Activated T-cell treated with anti-CD3 and anti-CD28 coated beads, Interleukin-2, amount 50 U/mL, for 4 hours (primary cell): ENCODE data around the gene RNF130. TPM values are rescaled to one million over a fixed set of nuclear protein-coding genes. Genes with fewer than 3 reads are reported as not detected.

Experiments used
- ATAC-seq, 2 donors: fragments of 200-7000 bp; cut with Tn5 transposase; one replicate each; pipeline ENCODE4 v1.10.0; 2021
- DNase-seq: peaks from one replicate; pipeline ENCODE4 v3.0.0-alpha.2; 2020
- H3K27me3 Mint-ChIP-seq: one replicate; pipeline ENCODE4 v1.8.0; 2021; ENCODE audit warnings: low read depth, mixed read lengths
- H3K36me3 Mint-ChIP-seq: one replicate; pipeline ENCODE4 v1.8.0; 2022; ENCODE audit warnings: mixed read lengths; ENCODE audit not compliant: insufficient read depth
- H3K4me1 Mint-ChIP-seq: one replicate; pipeline ENCODE4 v1.8.0; 2021; ENCODE audit warnings: low read depth, mixed read lengths
- H3K4me3 Mint-ChIP-seq: one replicate; pipeline ENCODE4 v1.8.0; 2021; ENCODE audit warnings: mild to moderate bottlenecking, moderate library complexity, mixed read lengths
- H3K9me3 Mint-ChIP-seq: one replicate; pipeline ENCODE4 v1.8.0; 2021; ENCODE audit warnings: mixed read lengths
- total RNA-seq, 3 donors: library from RNA; stranded (reverse); gene quantifications; one replicate each; pipeline ENCODE4 v1.2.1, GENCODE V29; 2021

The RNF130 gene
- total RNA-seq, 3 donors from 2014 or later = 17.2 to 19.5 (median 18.4) TPM

GRCh38 chr5:179953987-179954386 is 117.6 kb downstream of the RNF130 start:
- no peak overlapping the region for H3K4me3 Mint-ChIP-seq
- no peaks in the 10 kb centered on the region for H3K4me1 Mint-ChIP-seq
- no peaks in the 10 kb centered on the region for H3K27me3 Mint-ChIP-seq
- H3K36me3 Mint-ChIP-seq = peaks cover 15% of the 10 kb centered on the region
- H3K9me3 Mint-ChIP-seq = no peaks in the 10 kb centered on the region
- ATAC-seq (no peak), DNase-seq (no peak)

- ATAC-seq = no peak
- Mint-ChIP-seq H3K27me3 (peaks cover 4% of the 10 kb centered on the region), H3K4me1 (no peaks in the 10 kb centered on the region), H3K36me3 (no peaks in the 10 kb centered on the region), H3K9me3 (no peaks in the 10 kb centered on the region), H3K4me3 (no peak overlapping the region)
- DNase-seq = no peak
Measured at GRCh38 chr5:179936976-179937681, 134.4 kb downstream of the RNF130 start.

GRCh38 chr5:179930788-179931473 is 140.6 kb downstream of the RNF130 start:
- H3K4me3 Mint-ChIP-seq = no peak overlapping the region
- no peaks in the 10 kb centered on the region for H3K9me3 Mint-ChIP-seq
- no peaks in the 10 kb centered on the region for H3K36me3 Mint-ChIP-seq
- no peaks in the 10 kb centered on the region for H3K27me3 Mint-ChIP-seq
- no peaks in the 10 kb centered on the region for H3K4me1 Mint-ChIP-seq
- DNase-seq (no peak), ATAC-seq (no peak)

GRCh38 chr5:179927824-179928223 is 143.7 kb downstream of the RNF130 start:
- Mint-ChIP-seq H3K4me3 (no peak overlapping the region), H3K36me3 (no peaks in the 10 kb centered on the region), H3K27me3 (no peaks in the 10 kb centered on the region), H3K9me3 (no peaks in the 10 kb centered on the region), H3K4me1 (no peaks in the 10 kb centered on the region)
- ATAC-seq (no peak), DNase-seq (no peak)

GRCh38 chr5:179926657-179927056 is 144.9 kb downstream of the RNF130 start:
- no peak overlapping the region for H3K4me3 Mint-ChIP-seq
- H3K36me3 Mint-ChIP-seq = no peaks in the 10 kb centered on the region
- DNase-seq = no peak
- no peaks in the 10 kb centered on the region for H3K9me3 Mint-ChIP-seq
- H3K27me3 Mint-ChIP-seq = no peaks in the 10 kb centered on the region
- ATAC-seq = no peak
- H3K4me1 Mint-ChIP-seq = no peaks in the 10 kb centered on the region

- Mint-ChIP-seq H3K36me3 (no peaks in the 10 kb centered on the region), H3K9me3 (no peaks in the 10 kb centered on the region), H3K4me1 (no peaks in the 10 kb centered on the region), H3K4me3 (no peak overlapping the region), H3K27me3 (peaks cover 7% of the 10 kb centered on the region)
- ATAC-seq = no peak
- no peak for DNase-seq
Measured at GRCh38 chr5:179923436-179923835, 148.1 kb downstream of the RNF130 start.

- ATAC-seq = no peak
- H3K9me3 Mint-ChIP-seq = no peaks in the 10 kb centered on the region
Measured at GRCh38 chr5:179920175-179920574, 151.4 kb downstream of the RNF130 start.

GRCh38 chr5:179919487-179920060 is 152.0 kb downstream of the RNF130 start:
- Mint-ChIP-seq H3K27me3 (peaks cover 16% of the 10 kb centered on the region), H3K9me3 (no peaks in the 10 kb centered on the region), H3K4me1 (no peaks in the 10 kb centered on the region), H3K36me3 (no peaks in the 10 kb centered on the region), H3K4me3 (no peak overlapping the region)
- no peak for DNase-seq
- ATAC-seq = no peak

More at GRCh38 chr5:179920175-179920574, 151.4 kb downstream of the RNF130 start:
- no peak for DNase-seq
- Mint-ChIP-seq H3K27me3 (peaks cover 16% of the 10 kb centered on the region), H3K4me1 (no peaks in the 10 kb centered on the region), H3K36me3 (no peaks in the 10 kb centered on the region), H3K4me3 (no peak overlapping the region)

- Mint-ChIP-seq H3K4me3 (no peak overlapping the region), H3K4me1 (no peaks in the 10 kb centered on the region), H3K27me3 (peaks cover 16% of the 10 kb centered on the region), H3K36me3 (no peaks in the 10 kb centered on the region), H3K9me3 (no peaks in the 10 kb centered on the region)
- ATAC-seq (no peak), DNase-seq (no peak)
Measured at GRCh38 chr5:179918742-179919486, 152.6 kb downstream of the RNF130 start.

- ATAC-seq (no peak), DNase-seq (no peak)
- Mint-ChIP-seq H3K27me3 (peaks cover 16% of the 10 kb centered on the region), H3K36me3 (no peaks in the 10 kb centered on the region), H3K4me1 (no peaks in the 10 kb centered on the region), H3K9me3 (no peaks in the 10 kb centered on the region), H3K4me3 (no peak overlapping the region)
Measured at GRCh38 chr5:179916523-179916922, 155.0 kb downstream of the RNF130 start.

- ATAC-seq = no peak
- H3K4me1 Mint-ChIP-seq = no peaks in the 10 kb centered on the region
- H3K4me3 Mint-ChIP-seq = no peak overlapping the region
- H3K27me3 Mint-ChIP-seq = peaks cover 16% of the 10 kb centered on the region
- no peaks in the 10 kb centered on the region for H3K36me3 Mint-ChIP-seq
- no peaks in the 10 kb centered on the region for H3K9me3 Mint-ChIP-seq
- DNase-seq = no peak
Measured at GRCh38 chr5:179915406-179915935, 156.1 kb downstream of the RNF130 start.

GRCh38 chr5:179914032-179914755 is 157.4 kb downstream of the RNF130 start:
- peaks cover 12% of the 10 kb centered on the region for H3K27me3 Mint-ChIP-seq
- DNase-seq = no peak
- peaks cover 2% of the 10 kb centered on the region for H3K4me1 Mint-ChIP-seq
- H3K9me3 Mint-ChIP-seq = no peaks in the 10 kb centered on the region
- no peak overlapping the region for H3K4me3 Mint-ChIP-seq
- ATAC-seq = peak in 1 of 2 donors; percentile 80
- H3K36me3 Mint-ChIP-seq = no peaks in the 10 kb centered on the region

- H3K36me3 Mint-ChIP-seq = no peaks in the 10 kb centered on the region
- H3K4me1 Mint-ChIP-seq = peaks cover 6% of the 10 kb centered on the region
Measured at GRCh38 chr5:179913461-179913860, 158.1 kb downstream of the RNF130 start.

GRCh38 chr5:179912951-179913350 is 158.6 kb downstream of the RNF130 start:
- Mint-ChIP-seq H3K4me3 (no peak overlapping the region), H3K27me3 (peaks cover 6% of the 10 kb centered on the region), H3K36me3 (no peaks in the 10 kb centered on the region), H3K9me3 (no peaks in the 10 kb centered on the region), H3K4me1 (peaks cover 8% of the 10 kb centered on the region)
- DNase-seq = no peak
- ATAC-seq = no peak

More at GRCh38 chr5:179913461-179913860, 158.1 kb downstream of the RNF130 start:
- H3K4me3 Mint-ChIP-seq = no peak overlapping the region
- no peaks in the 10 kb centered on the region for H3K9me3 Mint-ChIP-seq
- peaks cover 9% of the 10 kb centered on the region for H3K27me3 Mint-ChIP-seq
- ATAC-seq (no peak), DNase-seq (no peak)
